CD4-positive, alpha-beta T cell treated with Interleukin-4 for 1 hour (primary cell): ENCODE measurements around the gene SDC4.

Experiments
- DNase-seq, 2 donors: peaks; one replicate each; pipeline ENCODE4 v3.0.0-alpha.2; 2020 to 2022

The SDC4 gene

GRCh38 chr20:45293041-45294002 lies 54.9 kb downstream of the SDC4 start:
- peak; percentile 67 to 75 for DNase-seq

- no peak for DNase-seq
Observed at GRCh38 chr20:45292343-45292742, 55.9 kb downstream of the SDC4 start.

GRCh38 chr20:45291526-45291925 lies 56.7 kb downstream of the SDC4 start:
- DNase-seq = no peak

GRCh38 chr20:45290677-45291355 lies 57.4 kb downstream of the SDC4 start:
- DNase-seq = peak; percentile 64 to 70

GRCh38 chr20:45289942-45290676 lies 58.1 kb downstream of the SDC4 start:
- DNase-seq = no peak

GRCh38 chr20:45288860-45289259 lies 59.4 kb downstream of the SDC4 start:
- no peak for DNase-seq

- DNase-seq = no peak
Observed at GRCh38 chr20:45288376-45288775, 59.8 kb downstream of the SDC4 start.

GRCh38 chr20:45283551-45284057 lies 64.6 kb downstream of the SDC4 start:
- no peak for DNase-seq

GRCh38 chr20:45282700-45283550 lies 65.3 kb downstream of the SDC4 start:
- no peak for DNase-seq

- no peak for DNase-seq
Observed at GRCh38 chr20:45279992-45280391, 68.2 kb downstream of the SDC4 start.

- DNase-seq = no peak
Observed at GRCh38 chr20:45275338-45275737, 72.9 kb downstream of the SDC4 start.
